Tibial nerve (tissue), 4 donors: ENCODE measurements around the gene DBX1.

Source experiments
- EP300 ChIP-seq, 2 donors: sonication (generic); formaldehyde crosslinking; IDR thresholded peaks; one replicate each; pipeline ENCODE4 v1.6.1; 2017; ENCODE audit warnings: antibody characterized with exemption in 2 of 2, mild to moderate bottlenecking in 1 of 2
- POLR2A ChIP-seq, 2 donors: fragments of 450-650 bp; IDR thresholded peaks; one replicate each; pipeline ENCODE4 v1.6.1; 2017; ENCODE audit warnings: antibody characterized with exemption in 2 of 2, mild to moderate bottlenecking in 2 of 2, moderate library complexity in 2 of 2
- TF ChIP-seq, protein P1 (sequence below), 5 experiments: fragments of 200-600 bp in 3 of 5; fragments of 450-650 bp in 2 of 5; sonication (generic) in 3 of 5; IDR thresholded peaks; one replicate each; pipeline ENCODE4 v1.5.1; 2016 to 2019; ENCODE audit warnings: antibody characterized with exemption in 5 of 5, mild to moderate bottlenecking in 3 of 5, moderate library complexity in 2 of 5

DNA sequence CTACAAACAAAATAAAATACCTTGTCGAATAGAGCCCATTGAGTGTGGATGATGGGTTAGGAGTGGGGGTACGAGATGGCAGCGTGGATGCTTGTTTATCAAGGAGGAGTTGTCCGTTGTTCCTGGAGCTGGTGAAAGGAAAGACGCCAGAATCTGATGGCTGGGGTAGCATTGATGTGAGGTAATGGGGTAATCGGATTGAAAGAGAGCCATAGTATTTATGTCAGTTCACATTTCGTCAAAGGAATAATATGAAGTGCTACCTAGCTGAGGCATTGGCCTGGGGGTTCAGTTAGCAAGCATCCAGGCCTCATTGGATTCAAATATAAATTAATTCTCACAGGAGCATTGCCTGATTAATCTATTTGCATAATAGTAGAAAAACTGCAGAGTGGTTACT, 16.9 kb upstream of the DBX1 start:
- TF ChIP-seq, protein P1, sequence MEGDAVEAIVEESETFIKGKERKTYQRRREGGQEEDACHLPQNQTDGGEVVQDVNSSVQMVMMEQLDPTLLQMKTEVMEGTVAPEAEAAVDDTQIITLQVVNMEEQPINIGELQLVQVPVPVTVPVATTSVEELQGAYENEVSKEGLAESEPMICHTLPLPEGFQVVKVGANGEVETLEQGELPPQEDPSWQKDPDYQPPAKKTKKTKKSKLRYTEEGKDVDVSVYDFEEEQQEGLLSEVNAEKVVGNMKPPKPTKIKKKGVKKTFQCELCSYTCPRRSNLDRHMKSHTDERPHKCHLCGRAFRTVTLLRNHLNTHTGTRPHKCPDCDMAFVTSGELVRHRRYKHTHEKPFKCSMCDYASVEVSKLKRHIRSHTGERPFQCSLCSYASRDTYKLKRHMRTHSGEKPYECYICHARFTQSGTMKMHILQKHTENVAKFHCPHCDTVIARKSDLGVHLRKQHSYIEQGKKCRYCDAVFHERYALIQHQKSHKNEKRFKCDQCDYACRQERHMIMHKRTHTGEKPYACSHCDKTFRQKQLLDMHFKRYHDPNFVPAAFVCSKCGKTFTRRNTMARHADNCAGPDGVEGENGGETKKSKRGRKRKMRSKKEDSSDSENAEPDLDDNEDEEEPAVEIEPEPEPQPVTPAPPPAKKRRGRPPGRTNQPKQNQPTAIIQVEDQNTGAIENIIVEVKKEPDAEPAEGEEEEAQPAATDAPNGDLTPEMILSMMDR (IDR thresholded peaks at IDR 0.05) = no peak
- no peak for TF ChIP-seq POLR2A (IDR thresholded peaks at IDR 0.05)
- no peak for TF ChIP-seq EP300 (IDR thresholded peaks at IDR 0.05)
